Lung (tissue), 12 donors: ENCODE data around the gene RPS6KL1. TPM values are rescaled to one million over a fixed set of nuclear protein-coding genes. Genes with fewer than 3 reads are reported as not detected.

ENCODE experiments used
- ATAC-seq: fragments of 200-7000 bp; cut with Tn5 transposase; one replicate; pipeline ENCODE4 v1.9.1; 2020; ENCODE audit warnings: moderate number of reproducible peaks; ENCODE audit not compliant: insufficient read depth, low FRiP score
- DNase-seq, 3 donors: peaks; one replicate each; pipeline ENCODE4 v3.0.0-alpha.2; 2013 to 2017
- H3K27ac ChIP-seq, 2 donors: one replicate each; pipeline ENCODE4 v1.5.1; 2013; ENCODE audit warnings: mild to moderate bottlenecking in 2 of 2, moderate library complexity in 2 of 2, control low read depth in 1 of 2, inconsistent platforms in 1 of 2, low read depth in 1 of 2, low read length in 1 of 2
- H3K27me3 ChIP-seq, 3 donors: one replicate each; pipeline ENCODE4 v1.5.1; 2013; ENCODE audit warnings: low read length in 2 of 3; ENCODE audit not compliant: control insufficient read depth in 3 of 3, insufficient read depth in 3 of 3
- H3K36me3 ChIP-seq, 4 donors: one replicate each; pipeline ENCODE4 v1.5.1; 2013; ENCODE audit warnings: low read length in 4 of 4, mild to moderate bottlenecking in 1 of 4, moderate library complexity in 1 of 4; ENCODE audit not compliant: control insufficient read depth in 4 of 4, insufficient read depth in 4 of 4
- H3K4me1 ChIP-seq, 5 donors: one replicate each; pipeline ENCODE4 v1.5.1; 2013; ENCODE audit warnings: low read length in 5 of 5, mild to moderate bottlenecking in 2 of 5, moderate library complexity in 1 of 5; ENCODE audit not compliant: control insufficient read depth in 5 of 5, insufficient read depth in 5 of 5
- H3K4me3 ChIP-seq: one replicate; pipeline ENCODE4 v1.5.1; 2013; ENCODE audit warnings: mild to moderate bottlenecking, control low read depth, moderate library complexity
- H3K9ac ChIP-seq, 2 donors: one replicate each; pipeline ENCODE4 v1.5.1; 2013; ENCODE audit warnings: low read length in 2 of 2, control low read depth in 1 of 2; ENCODE audit not compliant: insufficient read depth in 1 of 2
- H3K9me3 ChIP-seq, 4 donors: one replicate each; pipeline ENCODE4 v1.5.1; 2013; ENCODE audit warnings: low read length in 3 of 4, mild to moderate bottlenecking in 1 of 4, moderate library complexity in 1 of 4; ENCODE audit not compliant: control insufficient read depth in 4 of 4, insufficient read depth in 3 of 4
- CTCF ChIP-seq: IDR thresholded peaks from 2 replicates; pipeline ENCODE4 v1.5.1; 2012; ENCODE audit warnings: mild to moderate bottlenecking; ENCODE audit errors: control extremely low read depth, extremely low read depth
- WGBS, 2 donors: extraction: QIAGEN DNeasy Blood & Tissue Kit; methylation state at CpG; one replicate each; pipeline ENCODE4 v1.1.7; 2013; 5-methylcytosine and 5-hydroxymethylcytosine counted together
- polyA plus RNA-seq, 2 donors: library from polyadenylated mRNA; stranded (reverse); fragments of 200-250 nt; gene quantifications; one replicate each; pipeline ENCODE4 v1.2.1, GENCODE V29; 2013
- total RNA-seq, 2 donors: library from RNA; depleted of rRNA in 1 of 2; stranded (reverse); fragments of >200 nt in 1 of 2; gene quantifications; one replicate each; pipeline ENCODE4 v1.2.1, GENCODE V29; 2014 to 2021
- donor health status: control.
- donor health status: control.
- donor health status: Bipolar disorder and iron deficiency.
- donor health status: healthy.
- donor health status: DM: yes; HTN: yes; CAD: no.

RPS6KL1 gene
- total and polyA plus RNA-seq, 4 donors = 2.2 to 13.0 (median 4.3) TPM

- H3K4me1 ChIP-seq = peaks cover 0 to 61% (median 13%) of the 10 kb centered on the region in 5 donors
- H3K9ac ChIP-seq = peak overlapping the region in 1 of 2 donors; percentile 15
- no peaks in the 10 kb centered on the region for H3K27me3 ChIP-seq
- WGBS, 2 donors = 85 to 86% methylated on average over 5 of the region's 5 CpGs
- no peak for DNase-seq
- peaks cover 0 to 14% (median 3%) of the 10 kb centered on the region in 4 donors for H3K36me3 ChIP-seq
- no peaks in the 10 kb centered on the region for H3K9me3 ChIP-seq
- no peak overlapping the region for H3K27ac ChIP-seq
- H3K4me3 ChIP-seq = peak overlapping the region; percentile 22
- ATAC-seq = no peak
- no peak for TF ChIP-seq CTCF
These were observed 30.6 kb upstream of the RPS6KL1 start for GRCh38 chr14:74953686-74954085.

GRCh38 chr14:74952697-74953484 is 29.8 kb upstream of the RPS6KL1 start:
- WGBS, 2 donors = 77 to 80% methylated on average over 18 of the region's 18 CpGs
- no peak overlapping the region for H3K4me3 ChIP-seq
- no peak overlapping the region for H3K27ac ChIP-seq
- no peaks in the 10 kb centered on the region for H3K27me3 ChIP-seq
- H3K9ac ChIP-seq = no peak overlapping the region
- H3K4me1 ChIP-seq = peaks cover 0 to 61% (median 13%) of the 10 kb centered on the region in 5 donors
- H3K36me3 ChIP-seq = peaks cover 0 to 15% (median 3%) of the 10 kb centered on the region in 4 donors
- no peak for ATAC-seq
- TF ChIP-seq CTCF = no peak
- peak in 2 of 3 donors; percentile 46 to 59 for DNase-seq
- H3K9me3 ChIP-seq = no peaks in the 10 kb centered on the region

DNA sequence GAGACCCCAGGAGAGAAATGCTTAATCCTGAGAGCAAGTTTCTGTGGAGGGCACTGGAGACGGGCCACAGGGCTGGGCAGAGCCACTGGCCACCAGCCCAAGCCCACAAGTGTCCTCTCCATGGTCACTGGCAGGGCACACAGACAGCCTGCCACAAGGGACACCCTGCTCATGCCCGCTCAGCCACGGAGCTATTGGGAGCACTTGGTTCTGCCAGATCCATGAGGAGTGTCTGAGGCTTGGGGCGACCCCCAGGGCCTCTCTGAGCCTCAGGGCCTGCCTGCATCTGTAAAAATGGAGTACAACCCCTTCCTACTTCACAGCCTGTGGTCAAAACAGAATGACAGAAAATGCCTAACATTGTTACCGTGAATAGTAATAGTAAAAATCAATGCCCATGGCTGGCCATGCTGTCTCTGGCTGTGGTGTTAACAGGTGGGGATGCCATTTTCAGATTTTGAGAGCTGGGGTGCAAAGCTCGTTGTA is 29.2 kb upstream of the RPS6KL1 start:
- ATAC-seq (no peak), DNase-seq (no peak)
- H3K4me3 ChIP-seq = no peak overlapping the region
- no peaks in the 10 kb centered on the region for H3K27me3 ChIP-seq
- TF ChIP-seq CTCF = no peak
- H3K27ac ChIP-seq = no peak overlapping the region
- peaks cover 0 to 61% (median 13%) of the 10 kb centered on the region in 5 donors for H3K4me1 ChIP-seq
- H3K9me3 ChIP-seq = no peaks in the 10 kb centered on the region
- peaks cover 0 to 17% (median 4%) of the 10 kb centered on the region in 4 donors for H3K36me3 ChIP-seq
- 83 to 90% methylated on average over 6 of the region's 6 CpGs for WGBS, 2 donors
- H3K9ac ChIP-seq = no peak overlapping the region
